Testis (tissue), 5 donors: ENCODE data around the gene YPEL2. TPM values are rescaled to one million over a fixed set of nuclear protein-coding genes. Genes with fewer than 3 reads are reported as not detected.
A peak's percentile ranks its signal among the peaks of the same experiment; 100 is the strongest.

Experiments
- DNase-seq: peaks from one replicate; pipeline ENCODE4 v3.0.0-alpha.2; 2019
- H3K27ac ChIP-seq, 2 donors: fragments of 200-600 bp; sonication (generic); one replicate each; pipeline ENCODE4 v1.5.1; 2019
- H3K27me3 ChIP-seq: fragments of 200-600 bp; sonication (generic); one replicate; pipeline ENCODE4 v1.5.1; 2019
- H3K36me3 ChIP-seq: fragments of 200-600 bp; sonication (generic); one replicate; pipeline ENCODE4 v1.5.1; 2017; ENCODE audit warnings: low read depth; ENCODE audit errors: missing control alignments
- H3K4me1 ChIP-seq: fragments of 200-600 bp; sonication (generic); one replicate; pipeline ENCODE4 v1.5.1; 2019
- H3K4me3 ChIP-seq, 2 donors: fragments of 200-600 bp; sonication (generic); one replicate each; pipeline ENCODE4 v1.5.1; 2017 to 2019
- H3K9me3 ChIP-seq: fragments of 200-600 bp; sonication (generic); one replicate; pipeline ENCODE4 v1.5.1; 2017
- POLR2A ChIP-seq: fragments of 450-650 bp; IDR thresholded peaks from one replicate; pipeline ENCODE4 v1.6.1; 2017; ENCODE audit warnings: antibody characterized with exemption, mild to moderate bottlenecking, moderate library complexity
- WGBS, 2 donors: methylation state at CpG; one replicate each; pipeline ENCODE4 v1.1.5; 2018; 5-methylcytosine and 5-hydroxymethylcytosine counted together
- intact Hi-C: fragments of 100-400 bp; cut with DNase I; formaldehyde crosslinking; loops from one replicate; pipeline ENCODE4 v1.15.1; 2023; ENCODE audit warnings: low total_unique reads
- long read RNA-seq, 2 donors: transcript quantifications; one replicate each; lab custom pipeline, GENCODE V29; 2026
- polyA plus RNA-seq: library from polyadenylated mRNA; stranded (reverse); fragments of 350-450 nt; fragmentation: Illumina TruSeq; extraction: RNeasy Lipid Tissue Mini Kit (QIAGEN cat#74804); gene quantifications from one replicate; pipeline ENCODE4 v1.2.3, GENCODE V29; 2014; ENCODE audit warnings: low read depth, low replicate concordance; ENCODE audit not compliant: insufficient read depth
- total RNA-seq, 2 donors: library from RNA; depleted of rRNA; stranded (reverse); fragments of >200 nt; gene quantifications; one replicate each; pipeline ENCODE4 v1.2.3, GENCODE V29; 2016
- TF ChIP-seq, protein P1 (sequence below), 3 experiments: fragments of 450-650 bp in 2 of 3; fragments of 200-600 bp in 1 of 3; sonication (generic) in 1 of 3; IDR thresholded peaks; one replicate each; pipeline ENCODE4 v1.5.1; 2016 to 2019; ENCODE audit warnings: antibody characterized with exemption in 3 of 3, mild to moderate bottlenecking in 2 of 3, moderate library complexity in 1 of 3

Gene YPEL2, protein sequence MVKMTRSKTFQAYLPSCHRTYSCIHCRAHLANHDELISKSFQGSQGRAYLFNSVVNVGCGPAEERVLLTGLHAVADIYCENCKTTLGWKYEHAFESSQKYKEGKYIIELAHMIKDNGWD
- total RNA-seq, result 10 to 100 TPM; 39.8 to 48.3 TPM
- polyA plus RNA-seq, result 20.5 TPM
- long read RNA-seq, donor 1, full-length matches to known transcripts, result 11 of 11 reads
- long read RNA-seq, donor 1, partial matches to known transcripts, result 0 of 11 reads
- long read RNA-seq, donor 1, other reads (novel, unspliced or antisense), result 0 of 11 reads
- long read RNA-seq, donor 2, full-length matches to known transcripts, result 6 of 6 reads
- long read RNA-seq, donor 2, partial matches to known transcripts, result 0 of 6 reads
- long read RNA-seq, donor 2, other reads (novel, unspliced or antisense), result 0 of 6 reads

DNA sequence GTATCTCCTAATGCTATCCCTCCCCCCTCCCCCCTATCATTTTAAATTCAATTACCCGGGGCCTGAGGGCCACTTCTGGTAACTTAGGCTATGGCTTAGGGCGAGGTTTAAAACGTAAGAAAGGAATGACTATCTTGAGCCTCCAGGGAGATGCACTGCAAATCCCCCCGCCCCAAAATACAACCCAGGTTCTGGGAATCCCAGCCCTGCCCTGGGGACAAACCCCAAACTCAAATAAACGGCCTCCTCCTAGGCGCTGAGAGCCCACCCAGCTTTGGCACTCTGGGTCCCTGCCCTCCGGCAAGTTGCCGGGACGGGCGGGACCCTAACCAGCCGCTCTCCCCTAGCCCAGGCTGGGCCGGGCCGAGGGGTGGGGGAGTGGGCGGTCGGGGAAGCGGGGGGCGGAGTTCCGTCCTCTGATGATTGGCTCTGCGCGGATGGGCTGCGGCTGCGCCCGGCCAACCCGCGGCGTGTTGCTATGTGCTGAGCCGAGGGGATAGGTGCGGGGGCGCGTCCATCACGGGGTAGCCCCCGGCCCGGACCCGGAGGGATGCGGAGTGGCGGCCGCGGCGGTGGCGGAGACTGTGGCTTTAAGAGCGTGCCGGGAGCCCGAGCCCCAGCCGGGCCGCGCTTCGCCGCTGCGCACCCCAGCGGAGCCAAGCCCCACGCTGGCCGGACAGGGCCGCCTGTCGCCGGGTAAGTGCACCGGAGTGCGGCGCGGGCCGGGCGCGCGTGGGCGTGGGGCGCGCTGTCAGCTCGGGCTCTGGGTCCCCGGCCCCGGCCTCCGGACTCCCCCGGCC is at the start of gene YPEL2:
YPEL2 (plus strand) TSS at position 527 of the 800 bp plus-strand sequence. CDS start 21,755 bp downstream, outside the sequence.
- intact Hi-C loops, result no loop called here
- Histone ChIP-seq H3K27me3 (no peaks in the 10 kb centered on the region), H3K36me3 (no peaks in the 10 kb centered on the region), H3K9me3 (no peaks in the 10 kb centered on the region), H3K4me1 (peaks cover 41% of the 10 kb centered on the region), H3K4me3 (peak within 1 kb of the TSS; percentile 79 to 93), H3K27ac (peak within 1 kb of the TSS; percentile 84 to 93)
- 0 to 1% methylated on average over 12 to 56 of the region's 71 CpGs for WGBS, 2 donors
- DNase-seq, result peak; percentile 98
- peak; percentile 74 for TF ChIP-seq POLR2A
- TF ChIP-seq, protein P1, sequence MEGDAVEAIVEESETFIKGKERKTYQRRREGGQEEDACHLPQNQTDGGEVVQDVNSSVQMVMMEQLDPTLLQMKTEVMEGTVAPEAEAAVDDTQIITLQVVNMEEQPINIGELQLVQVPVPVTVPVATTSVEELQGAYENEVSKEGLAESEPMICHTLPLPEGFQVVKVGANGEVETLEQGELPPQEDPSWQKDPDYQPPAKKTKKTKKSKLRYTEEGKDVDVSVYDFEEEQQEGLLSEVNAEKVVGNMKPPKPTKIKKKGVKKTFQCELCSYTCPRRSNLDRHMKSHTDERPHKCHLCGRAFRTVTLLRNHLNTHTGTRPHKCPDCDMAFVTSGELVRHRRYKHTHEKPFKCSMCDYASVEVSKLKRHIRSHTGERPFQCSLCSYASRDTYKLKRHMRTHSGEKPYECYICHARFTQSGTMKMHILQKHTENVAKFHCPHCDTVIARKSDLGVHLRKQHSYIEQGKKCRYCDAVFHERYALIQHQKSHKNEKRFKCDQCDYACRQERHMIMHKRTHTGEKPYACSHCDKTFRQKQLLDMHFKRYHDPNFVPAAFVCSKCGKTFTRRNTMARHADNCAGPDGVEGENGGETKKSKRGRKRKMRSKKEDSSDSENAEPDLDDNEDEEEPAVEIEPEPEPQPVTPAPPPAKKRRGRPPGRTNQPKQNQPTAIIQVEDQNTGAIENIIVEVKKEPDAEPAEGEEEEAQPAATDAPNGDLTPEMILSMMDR (IDR thresholded peaks at IDR 0.05), result peak in 1 of 3 experiments; percentile 23

DNA sequence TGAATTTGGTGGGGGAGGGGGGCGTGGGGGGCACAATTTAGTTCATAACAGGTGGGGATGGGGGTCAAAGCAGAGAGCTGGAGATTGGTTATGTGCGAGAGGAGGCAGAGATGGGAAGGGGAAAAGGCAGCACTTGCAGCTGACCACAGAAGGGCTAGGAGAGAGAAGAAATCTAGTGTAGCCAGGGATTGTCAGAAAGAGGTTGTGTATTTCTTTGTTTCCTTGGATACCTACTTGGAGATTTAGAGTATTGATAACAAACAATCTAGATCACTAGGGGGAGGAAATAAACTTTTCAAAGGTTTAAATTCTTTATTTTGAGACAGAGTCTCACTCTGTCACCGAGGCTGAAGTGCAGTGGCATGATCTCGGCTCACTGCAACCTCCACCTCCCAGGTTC is 47.1 kb upstream of the YPEL2 start:
- Histone ChIP-seq H3K27ac (no peak overlapping the region), H3K9me3 (no peaks in the 10 kb centered on the region), H3K4me3 (no peak overlapping the region), H3K4me1 (no peaks in the 10 kb centered on the region), H3K27me3 (no peaks in the 10 kb centered on the region), H3K36me3 (no peaks in the 10 kb centered on the region)
- TF ChIP-seq, protein P1 (IDR thresholded peaks at IDR 0.05), result no peak
- no peak for TF ChIP-seq POLR2A
- no peak for DNase-seq
- WGBS, 2 donors, result 76% methylated on average over 4 of the region's 4 CpGs
- intact Hi-C loops, result no loop called here

DNA sequence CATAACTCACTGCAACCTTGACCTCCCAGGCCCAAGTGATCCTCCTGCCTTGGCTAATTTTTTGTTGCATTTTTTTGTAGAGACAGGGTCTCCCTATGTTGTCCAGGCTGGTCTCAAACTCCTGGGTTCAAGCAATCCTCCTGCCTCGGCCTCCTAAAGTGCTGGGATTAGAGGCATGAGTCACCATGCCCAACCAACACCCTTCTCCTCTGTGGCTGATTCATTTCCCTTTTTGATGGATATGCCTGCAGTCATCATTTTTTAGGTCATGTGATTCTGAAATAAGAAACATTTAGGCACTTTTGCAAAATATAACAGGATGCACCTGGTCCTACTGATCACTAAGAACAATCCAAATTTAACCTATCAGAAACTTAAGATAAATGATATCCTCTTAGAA is 44.0 kb upstream of the YPEL2 start:
- Histone ChIP-seq H3K4me1 (no peaks in the 10 kb centered on the region), H3K36me3 (no peaks in the 10 kb centered on the region), H3K9me3 (no peaks in the 10 kb centered on the region), H3K4me3 (no peak overlapping the region), H3K27ac (no peak overlapping the region), H3K27me3 (no peaks in the 10 kb centered on the region)
- TF ChIP-seq, protein P1 (IDR thresholded peaks at IDR 0.05), result no peak
- TF ChIP-seq POLR2A, result no peak
- no peak for DNase-seq
- intact Hi-C loops, result no loop called here
- WGBS, 2 donors, result 80 to 81% methylated on average over 1 of the region's 1 CpG

DNA sequence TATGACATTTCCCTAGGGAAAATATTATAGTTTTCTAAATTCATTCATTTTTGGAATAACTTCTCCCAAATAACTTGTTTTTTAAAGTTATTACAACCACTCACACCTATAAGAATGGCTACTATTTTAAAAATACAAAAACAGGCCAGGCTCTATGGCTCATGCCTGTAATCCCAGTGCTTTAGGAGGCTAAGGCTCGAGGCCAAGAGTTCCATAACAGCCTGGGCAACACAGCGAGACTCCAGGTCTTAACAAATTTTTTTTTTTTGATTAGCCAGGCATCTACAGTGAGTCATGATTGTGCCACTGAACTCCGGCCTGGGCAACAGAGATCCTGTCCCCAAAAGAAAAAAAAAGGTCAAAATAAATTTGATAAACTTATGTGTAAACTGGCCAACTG is 43.6 kb upstream of the YPEL2 start:
- Histone ChIP-seq H3K27me3 (no peaks in the 10 kb centered on the region), H3K9me3 (no peaks in the 10 kb centered on the region), H3K36me3 (no peaks in the 10 kb centered on the region), H3K4me3 (no peak overlapping the region), H3K4me1 (no peaks in the 10 kb centered on the region), H3K27ac (no peak overlapping the region)
- WGBS, 2 donors, result 73 to 92% methylated on average over 3 of the region's 3 CpGs
- intact Hi-C loops, result no loop called here
- DNase-seq, result no peak
- TF ChIP-seq POLR2A, result no peak
- TF ChIP-seq, protein P1 (IDR thresholded peaks at IDR 0.05), result no peak
